Mesodermal cell (in vitro differentiated cells): ENCODE data around the gene HOXA3.

Source experiments
- H3K27ac ChIP-seq: 2 replicates; pipeline ENCODE4 v1.7.0; 2013; ENCODE audit warnings: mild to moderate bottlenecking, low read depth, low read length, moderate library complexity; ENCODE audit not compliant: severe bottlenecking
- H3K36me3 ChIP-seq: 2 replicates; pipeline ENCODE4 v1.7.1; 2013; ENCODE audit warnings: mild to moderate bottlenecking, low read length, moderate library complexity; ENCODE audit not compliant: control insufficient read depth, insufficient read depth
- H3K4me1 ChIP-seq: one replicate; pipeline ENCODE4 v1.7.1; 2013; ENCODE audit warnings: mild to moderate bottlenecking, low read length; ENCODE audit not compliant: insufficient read depth, control insufficient read depth, poor library complexity, severe bottlenecking
- H3K4me3 ChIP-seq: 2 replicates; pipeline ENCODE4 v1.7.0; 2013; ENCODE audit warnings: low read length, control low read depth, mild to moderate bottlenecking; ENCODE audit not compliant: insufficient read depth, poor library complexity, severe bottlenecking; ENCODE audit errors: extremely low read depth
- H3K9me3 ChIP-seq: 2 replicates; pipeline ENCODE4 v1.7.1; 2013; ENCODE audit warnings: mild to moderate bottlenecking, low read length, moderate library complexity; ENCODE audit not compliant: control insufficient read depth
- WGBS, 2 experiments: methylation state at CpG; one replicate each; pipeline ENCODE4 v1.1.5; 2013; ENCODE audit warnings: missing lambda C conversion rate in 2 of 2; ENCODE audit not compliant: insufficient coverage in 2 of 2; 5-methylcytosine and 5-hydroxymethylcytosine counted together

The HOXA3 gene

GRCh38 chr7:27187475-27188385 lies 35.3 kb upstream of the HOXA3 start:
- Histone ChIP-seq H3K4me3 (peak overlapping the region; percentile 20), H3K36me3 (no peaks in the 10 kb centered on the region), H3K27ac (no peak overlapping the region), H3K4me1 (peaks cover 21% of the 10 kb centered on the region), H3K9me3 (no peaks in the 10 kb centered on the region)
- WGBS, 2 experiments: 2 to 3% methylated on average over 40 to 45 of the region's 46 CpGs

GRCh38 chr7:27186668-27187474 lies 34.5 kb upstream of the HOXA3 start:
- Histone ChIP-seq H3K36me3 (no peaks in the 10 kb centered on the region), H3K9me3 (no peaks in the 10 kb centered on the region), H3K4me3 (no peak overlapping the region), H3K4me1 (peaks cover 18% of the 10 kb centered on the region), H3K27ac (no peak overlapping the region)
- WGBS, 2 experiments: 36 to 55% methylated on average over 1 of the region's 4 CpGs

GRCh38 chr7:27185854-27186667 lies 33.7 kb upstream of the HOXA3 start:
- Histone ChIP-seq H3K4me3 (no peak overlapping the region), H3K4me1 (peaks cover 18% of the 10 kb centered on the region), H3K36me3 (no peaks in the 10 kb centered on the region), H3K9me3 (no peaks in the 10 kb centered on the region), H3K27ac (no peak overlapping the region)
- 2 to 3% methylated on average over 19 to 21 of the region's 24 CpGs for WGBS, 2 experiments

GRCh38 chr7:27185013-27185853 lies 32.9 kb upstream of the HOXA3 start, which contains the start of gene HOXA11:
HOXA11 (minus strand) TSS chr7:27185232; CDS start chr7:27185144, 88 bp downstream.
- no peaks in the 10 kb centered on the region for H3K9me3 ChIP-seq
- H3K4me1 ChIP-seq: peaks cover 18% of the 10 kb centered on the region
- peak within 1 kb of the TSS; percentile 34 for H3K4me3 ChIP-seq
- no peaks in the 10 kb centered on the region for H3K36me3 ChIP-seq
- no peak within 1 kb of the TSS for H3K27ac ChIP-seq
- WGBS, 2 experiments: 2 to 3% methylated on average over 27 to 40 of the region's 43 CpGs

- H3K4me1 ChIP-seq: peaks cover 18% of the 10 kb centered on the region
- H3K27ac ChIP-seq: no peak overlapping the region
- no peaks in the 10 kb centered on the region for H3K36me3 ChIP-seq
- no peaks in the 10 kb centered on the region for H3K9me3 ChIP-seq
- H3K4me3 ChIP-seq: peak overlapping the region; percentile 34
- WGBS, 2 experiments: 1% methylated on average over 50 to 58 of the region's 72 CpGs
Observed at GRCh38 chr7:27184337-27185012, 32.1 kb upstream of the HOXA3 start.

GRCh38 chr7:27183682-27184336 lies 31.4 kb upstream of the HOXA3 start:
- Histone ChIP-seq H3K36me3 (no peaks in the 10 kb centered on the region), H3K27ac (no peak overlapping the region), H3K9me3 (no peaks in the 10 kb centered on the region), H3K4me1 (peaks cover 12% of the 10 kb centered on the region), H3K4me3 (peak overlapping the region; percentile 34)
- WGBS, 2 experiments: 1 to 2% methylated on average over 19 to 23 of the region's 30 CpGs

GRCh38 chr7:27182861-27183681 lies 30.7 kb upstream of the HOXA3 start:
- Histone ChIP-seq H3K9me3 (no peaks in the 10 kb centered on the region), H3K36me3 (no peaks in the 10 kb centered on the region), H3K4me1 (peaks cover 6% of the 10 kb centered on the region), H3K4me3 (peak overlapping the region; percentile 5), H3K27ac (no peak overlapping the region)
- WGBS, 2 experiments: 2% methylated on average over 17 to 27 of the region's 39 CpGs

- Histone ChIP-seq H3K9me3 (no peaks in the 10 kb centered on the region), H3K4me1 (peaks cover 6% of the 10 kb centered on the region), H3K27ac (no peak overlapping the region), H3K4me3 (no peak overlapping the region), H3K36me3 (no peaks in the 10 kb centered on the region)
- 10 to 46% methylated on average over 2 to 3 of the region's 4 CpGs for WGBS, 2 experiments
Observed at GRCh38 chr7:27182285-27182841, 30.0 kb upstream of the HOXA3 start.
